Breast epithelium (tissue), 3 donors: ENCODE results near the gene CST4.

Experiments
- CTCF ChIP-seq, 3 donors: fragments of 450-650 bp; IDR thresholded peaks; one replicate each; pipeline ENCODE4 v1.5.1; 2016 to 2017; ENCODE audit warnings: antibody characterized with exemption in 3 of 3, mild to moderate bottlenecking in 3 of 3, moderate library complexity in 3 of 3
- POLR2A ChIP-seq: fragments of 450-650 bp; IDR thresholded peaks from one replicate; pipeline ENCODE4 v1.6.1; 2016; ENCODE audit warnings: antibody characterized with exemption, mild to moderate bottlenecking, moderate library complexity

GRCh38 chr20:23666698-23667097 lies 22.1 kb downstream of the CST4 start:
- TF ChIP-seq CTCF (IDR thresholded peaks at IDR 0.05), result no peak
- TF ChIP-seq POLR2A, result no peak
